GM19328 (cell line): ENCODE data around the gene CLRN2.
"Not testable (repeated sequence)": the region's sequence is repeated elsewhere in the genome, so short reads cannot be mapped to it uniquely, and the experiment has no call there.

Experiments
- ATAC-seq: cut with Tn5 transposase; IDR thresholded peaks from one replicate; pipeline ENCODE4 v1.9.1; 2021; ENCODE audit warnings: mild to moderate bottlenecking, moderate library complexity; ENCODE audit not compliant: unreplicated experiment

Gene CLRN2

GRCh38 chr4:17502756-17503155, 12.2 kb upstream of the CLRN2 start:
- no peak for ATAC-seq

- ATAC-seq = no peak
Observed at GRCh38 chr4:17504081-17504480, 10.9 kb upstream of the CLRN2 start.

DNA sequence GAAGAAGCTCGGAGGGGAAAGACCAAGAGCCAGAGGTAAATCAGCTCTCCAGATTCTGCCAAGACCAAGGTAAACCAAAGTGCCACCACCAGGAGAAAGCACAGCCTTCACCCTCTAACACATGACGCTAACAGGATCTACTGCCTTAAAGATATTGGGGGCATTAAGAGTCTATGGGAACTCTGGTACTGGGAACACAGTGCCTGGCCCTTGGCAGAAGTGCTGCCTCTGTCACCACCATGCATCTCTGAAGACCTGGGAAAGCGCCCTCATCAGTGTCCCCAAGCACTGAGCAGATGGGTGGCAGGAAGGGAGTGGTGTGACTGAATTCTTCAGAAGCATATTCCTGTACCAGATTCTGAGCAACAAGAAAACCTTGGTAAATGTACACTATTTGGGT, 4.4 kb upstream of the CLRN2 start:
- no peak for ATAC-seq

DNA sequence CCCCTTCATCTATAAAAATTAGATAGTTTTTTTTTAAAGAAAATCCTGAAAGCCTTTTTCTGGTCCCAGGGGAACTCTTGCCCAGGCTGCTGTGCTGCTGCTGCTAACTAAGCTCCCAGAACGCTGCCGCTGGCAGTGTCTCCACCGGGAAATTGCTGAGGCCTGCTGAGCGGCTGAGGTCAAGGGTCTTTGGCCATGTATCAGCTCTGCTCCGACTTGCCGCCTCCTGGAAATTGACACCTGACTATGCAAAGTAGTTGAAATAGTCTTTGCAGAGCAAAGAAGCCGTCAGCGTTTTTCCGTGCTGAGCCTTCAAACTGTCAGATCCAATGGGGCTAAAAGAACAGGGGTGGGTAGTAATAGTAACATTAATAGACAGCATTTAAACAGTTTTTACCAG, 3.9 kb upstream of the CLRN2 start:
- no peak for ATAC-seq

DNA sequence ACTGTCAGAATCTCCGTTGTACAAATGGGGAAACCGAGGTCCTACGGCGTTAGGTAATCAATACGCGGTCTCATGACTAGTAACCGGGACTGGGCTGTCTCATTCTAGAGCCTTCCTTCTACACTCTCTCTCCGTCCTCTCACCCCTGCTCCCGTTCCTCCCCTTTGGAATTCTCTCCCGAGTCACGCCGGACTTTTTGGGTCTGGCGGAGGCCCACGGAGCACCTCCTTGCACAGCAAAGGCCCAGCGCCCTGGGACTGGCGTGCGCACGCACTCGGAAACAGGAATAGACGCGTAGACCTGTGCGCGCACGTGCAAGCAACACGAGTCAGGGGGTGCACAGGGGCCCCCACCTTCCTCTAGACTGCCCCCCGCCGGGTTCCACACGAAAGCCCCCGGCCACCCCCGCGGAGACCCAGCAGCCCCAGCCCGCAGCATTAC, 3.4 kb upstream of the CLRN2 start:
- ATAC-seq = peak; percentile 55

DNA sequence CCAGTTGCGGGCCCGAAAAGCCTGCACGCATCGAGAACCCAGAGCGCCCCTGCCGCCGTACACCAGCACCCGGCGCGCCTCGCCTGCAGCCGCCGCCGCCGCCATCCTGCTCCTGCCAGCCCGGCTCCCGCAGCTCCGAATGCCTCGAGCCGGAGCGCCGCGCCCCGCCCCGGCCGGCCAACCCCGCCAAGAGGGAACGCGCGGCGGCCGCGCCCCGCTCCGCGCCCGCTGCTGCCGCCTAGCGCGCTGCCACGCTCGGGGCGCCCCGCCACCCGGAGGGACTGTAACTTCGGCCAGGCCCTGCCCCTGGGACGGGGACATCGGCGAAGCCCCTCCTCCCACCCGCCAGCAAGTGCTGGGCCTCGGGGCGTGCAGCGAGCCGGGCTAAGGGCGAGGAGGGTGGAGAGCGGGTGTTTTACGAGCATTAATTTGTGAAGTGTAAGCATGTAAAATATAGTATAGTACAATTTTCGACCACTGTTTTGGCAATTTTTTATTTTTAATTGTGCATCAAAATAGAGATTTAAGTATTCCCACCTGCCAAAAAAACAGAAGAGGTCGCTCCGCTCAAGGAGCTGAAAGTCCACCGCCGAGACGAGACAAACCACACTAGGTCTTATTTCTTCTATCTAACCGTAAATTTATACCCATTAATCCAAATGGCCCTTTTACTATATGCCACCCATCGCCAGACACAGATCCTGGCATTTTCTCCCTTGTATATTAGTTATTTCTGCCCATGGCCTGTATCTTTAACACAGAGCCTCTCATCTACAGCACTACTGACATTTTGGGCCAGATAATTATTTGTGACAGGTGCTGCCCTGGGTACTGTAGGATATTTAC, 2.8 kb upstream of the CLRN2 start, which contains the start of gene QDPR:
TSS of gene QDPR (minus strand) at position 141 of the 846 bp plus-strand sequence. CDS start at position 105, 36 bp downstream.
- ATAC-seq = peak; percentile 94

GRCh38 chr4:17512973-17513665, 1.8 kb upstream of the CLRN2 start:
- ATAC-seq = no peak

GRCh38 chr4:17515445-17516407, 761 bp downstream of the CLRN2 start:
- ATAC-seq = no peak

- no peak for ATAC-seq
Observed at GRCh38 chr4:17516980-17517379, 2.0 kb downstream of the CLRN2 start.

DNA sequence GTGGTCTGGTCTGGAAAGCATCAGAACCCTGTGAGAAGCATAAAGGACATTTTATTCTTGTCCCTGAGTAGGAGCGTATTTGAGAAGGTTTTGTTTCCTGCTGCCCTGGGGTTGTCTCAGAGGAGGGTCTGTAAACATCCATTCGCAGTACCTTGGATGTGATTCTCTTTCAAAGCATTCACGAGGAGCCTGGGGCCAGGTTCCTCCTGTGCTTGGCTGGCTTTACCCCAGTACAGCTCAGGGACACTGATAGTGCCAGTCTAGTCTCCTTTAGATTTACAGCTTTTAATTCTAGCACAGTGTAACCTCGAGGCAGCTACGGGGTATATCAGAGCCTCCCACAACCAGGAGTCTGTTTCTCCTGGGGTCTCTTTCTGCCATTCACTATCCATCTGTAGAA, 2.7 kb downstream of the CLRN2 start:
- no peak for ATAC-seq

GRCh38 chr4:17521595-17521994, 6.6 kb downstream of the CLRN2 start:
- ATAC-seq = no peak

- ATAC-seq = no peak
Observed at GRCh38 chr4:17523662-17524061, 8.7 kb downstream of the CLRN2 start.

DNA sequence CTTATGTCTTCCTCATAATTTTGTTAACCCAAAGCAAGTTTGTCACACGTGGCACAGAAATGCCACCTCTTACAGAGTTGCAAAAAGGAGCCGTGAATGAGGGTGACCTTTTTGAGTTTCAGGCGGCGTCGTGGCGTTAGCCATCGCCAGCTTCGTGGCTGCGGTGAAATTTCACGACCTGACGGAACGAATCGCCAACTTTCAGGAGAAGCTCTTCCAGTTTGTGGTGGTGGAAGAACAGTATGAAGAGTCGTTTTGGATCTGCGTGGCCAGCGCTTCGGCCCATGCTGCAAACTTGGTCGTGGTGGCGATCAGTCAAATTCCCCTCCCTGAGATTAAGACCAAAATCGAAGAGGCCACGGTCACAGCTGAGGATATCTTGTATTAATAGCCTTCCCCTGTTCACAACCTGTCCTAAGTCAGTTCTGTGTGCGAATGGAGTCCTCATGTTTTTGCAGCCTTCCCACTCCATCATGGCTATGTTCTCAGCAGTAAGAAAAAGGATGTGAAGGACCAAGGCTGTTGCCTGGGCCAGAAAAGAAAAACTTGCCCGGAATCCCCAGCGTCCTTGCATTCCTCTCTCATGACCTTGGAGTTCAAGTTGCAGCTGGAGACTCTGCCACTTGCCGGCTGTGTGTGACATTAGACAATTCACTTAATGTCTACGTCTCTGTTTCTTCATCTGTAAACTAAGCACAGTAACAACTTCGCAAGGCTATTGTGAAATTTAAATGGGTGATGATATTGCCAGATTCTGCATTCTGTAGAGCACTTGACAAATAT, 11.9 kb downstream of the CLRN2 start:
- no peak for ATAC-seq

GRCh38 chr4:17528551-17529165, 13.7 kb downstream of the CLRN2 start:
- no peak for ATAC-seq

DNA sequence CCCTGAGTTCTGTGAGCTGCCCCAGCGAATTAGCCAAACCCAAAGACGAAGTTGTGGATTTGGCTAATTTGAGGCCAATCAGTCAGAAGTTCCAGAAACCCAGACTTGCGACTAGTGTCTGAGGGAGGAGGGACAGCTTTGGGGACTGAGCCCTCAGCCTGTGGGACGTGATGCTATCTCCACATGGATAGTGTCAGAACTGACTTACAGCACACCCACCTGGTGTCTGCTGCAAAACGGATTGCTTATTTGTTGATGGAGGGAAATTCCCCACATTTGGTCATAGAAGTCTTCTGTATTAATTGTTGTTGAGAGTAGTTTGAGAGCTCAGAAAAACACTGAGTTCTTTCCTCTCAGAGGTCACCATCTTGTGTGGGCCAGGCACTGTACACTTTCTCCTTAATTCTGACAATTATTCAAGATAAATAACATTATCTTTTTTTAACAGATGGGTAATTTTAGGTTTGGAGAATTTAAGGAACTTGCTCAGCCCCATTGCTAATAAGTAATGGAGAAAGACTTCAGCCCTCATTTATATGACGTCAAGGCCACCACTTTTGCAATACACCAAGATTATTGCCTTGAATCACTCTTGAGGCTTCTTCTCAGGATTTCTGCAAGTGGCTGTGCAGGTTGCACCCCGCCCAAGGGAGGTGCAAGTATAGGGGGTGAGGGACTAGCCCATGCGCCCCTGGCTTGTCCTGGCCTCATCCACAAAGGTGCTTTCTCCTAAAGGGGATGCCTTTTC, 16.7 kb downstream of the CLRN2 start:
- no peak for ATAC-seq

- no peak for ATAC-seq
Observed at GRCh38 chr4:17534705-17535104, 19.7 kb downstream of the CLRN2 start.

- ATAC-seq = no peak
Observed at GRCh38 chr4:17535242-17535641, 20.3 kb downstream of the CLRN2 start.

DNA sequence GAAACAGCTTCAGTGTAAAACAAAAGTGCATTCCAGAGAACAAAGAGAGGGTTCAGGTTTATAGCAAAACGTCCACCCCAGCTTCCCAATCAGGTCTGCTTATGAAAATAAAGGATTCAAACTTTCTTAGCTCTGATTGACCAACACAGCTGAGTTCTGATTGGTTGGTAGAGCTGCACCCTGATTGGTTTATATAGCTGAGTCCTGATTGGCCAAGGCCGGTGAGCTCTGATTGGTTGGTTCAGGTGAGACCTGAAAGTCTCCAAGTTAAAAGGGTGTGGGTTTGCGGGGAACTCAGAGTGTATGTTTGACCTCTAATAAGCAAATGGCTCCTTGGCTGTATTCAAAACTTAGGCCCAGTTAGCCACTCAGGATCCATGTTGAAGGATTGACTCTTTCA, 20.9 kb downstream of the CLRN2 start:
- no peak for ATAC-seq

GRCh38 chr4:17537060-17537459, 22.1 kb downstream of the CLRN2 start:
- not testable (repeated sequence) for ATAC-seq
